Erythroblast (primary cell): Measurements from ENCODE around the gene PPM1G.

Source experiments
- GATA1 ChIP-seq: IDR thresholded peaks from 2 replicates; pipeline ENCODE4 v1.6.1; 2011; ENCODE audit warnings: low read depth, mild to moderate bottlenecking, control low read depth, low read length, moderate library complexity
- POLR2A ChIP-seq: IDR thresholded peaks from 2 replicates; pipeline ENCODE4 v1.6.1; 2011; ENCODE audit warnings: mild to moderate bottlenecking, low read length

DNA sequence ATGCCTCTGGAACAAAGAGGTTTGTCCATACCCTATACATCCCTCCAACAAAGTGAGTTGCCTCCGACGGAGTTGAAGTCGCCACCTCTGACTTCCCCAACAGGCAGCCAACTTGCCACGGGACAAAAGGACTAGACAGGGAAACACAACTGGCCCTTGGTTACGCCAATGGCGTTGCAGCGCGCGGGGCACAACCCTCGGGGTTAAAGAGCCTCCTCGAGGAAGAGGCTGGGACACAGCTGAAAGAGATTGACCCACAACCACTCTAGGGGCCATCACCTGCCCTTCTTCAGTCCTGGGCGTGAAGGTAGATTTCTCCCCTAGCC is 53.4 kb downstream of the PPM1G start:
- TF ChIP-seq POLR2A = no peak
- no peak for TF ChIP-seq GATA1
